HG02759 (cell line): Measurements from ENCODE around the gene AGAP3.

Experiments
- ATAC-seq: cut with Tn5 transposase; IDR thresholded peaks from one replicate; pipeline ENCODE4 v1.9.1; 2021; ENCODE audit warnings: mild to moderate bottlenecking, moderate library complexity; ENCODE audit not compliant: unreplicated experiment

AGAP3 gene

GRCh38 chr7:151073990-151074389, 12.3 kb upstream of the AGAP3 start:
- no peak for ATAC-seq

GRCh38 chr7:151074817-151075661, 11.2 kb upstream of the AGAP3 start:
- ATAC-seq = no peak

DNA sequence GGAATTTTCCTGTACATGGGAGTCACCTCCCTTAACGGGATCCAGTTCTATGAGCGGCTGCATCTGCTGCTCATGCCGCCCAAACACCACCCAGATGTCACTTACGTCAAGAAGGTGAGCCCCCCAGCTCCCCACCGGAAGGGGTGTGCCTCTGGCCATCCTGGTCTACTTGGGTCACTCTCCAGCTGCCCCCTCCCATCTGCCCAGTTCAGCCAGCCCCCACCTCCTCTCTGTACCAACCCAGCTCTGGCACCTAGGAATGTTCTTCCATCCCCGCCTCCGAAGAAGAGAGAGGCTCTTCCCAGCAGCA, 10.7 kb upstream of the AGAP3 start:
- no peak for ATAC-seq

- no peak for ATAC-seq
Observed at GRCh38 chr7:151075978-151076426, 10.3 kb upstream of the AGAP3 start.

DNA sequence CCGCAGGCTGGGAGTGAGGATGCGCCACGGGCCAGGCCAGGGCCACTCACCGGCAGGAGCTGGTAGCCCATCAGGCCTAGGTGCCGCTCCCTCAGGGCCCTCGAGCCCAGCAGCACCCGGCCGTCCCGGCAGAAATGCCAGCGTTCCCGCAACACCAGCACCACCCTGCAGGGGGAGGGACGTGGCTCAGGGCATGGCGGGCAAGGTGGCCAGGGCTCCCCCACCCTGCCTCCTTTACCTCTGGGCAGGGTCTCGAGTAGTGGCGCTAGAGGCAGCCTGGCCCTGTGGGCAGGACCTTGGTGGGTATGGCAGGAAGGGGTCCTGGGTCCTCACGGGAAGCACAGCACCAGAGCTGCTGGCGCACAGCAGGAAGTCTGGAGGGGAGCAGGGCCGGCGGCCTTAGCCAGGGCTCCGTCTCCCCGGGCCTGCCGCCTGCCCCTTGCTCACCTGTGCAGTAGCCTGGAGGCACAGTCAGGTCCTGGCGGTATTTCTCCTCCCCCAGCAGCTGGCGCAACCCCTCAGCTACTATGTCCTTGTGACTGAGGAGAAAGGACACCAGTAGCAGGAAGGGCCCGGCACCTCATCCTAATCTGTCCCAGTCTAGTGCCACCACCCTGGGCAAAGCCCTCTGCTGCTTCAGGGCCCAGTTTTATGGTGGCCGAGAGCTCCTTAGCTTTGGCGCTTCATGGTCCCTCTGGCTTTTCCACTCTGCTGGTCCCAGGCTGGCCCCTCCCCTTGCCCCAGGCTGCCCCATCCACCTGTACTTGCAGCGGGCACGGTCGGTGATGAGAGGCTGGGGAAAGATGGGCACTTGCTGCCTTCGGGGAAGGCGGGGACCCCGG, 9.2 kb upstream of the AGAP3 start:
- ATAC-seq = no peak

- ATAC-seq = no peak
Observed at GRCh38 chr7:151077705-151078232, 8.5 kb upstream of the AGAP3 start.

DNA sequence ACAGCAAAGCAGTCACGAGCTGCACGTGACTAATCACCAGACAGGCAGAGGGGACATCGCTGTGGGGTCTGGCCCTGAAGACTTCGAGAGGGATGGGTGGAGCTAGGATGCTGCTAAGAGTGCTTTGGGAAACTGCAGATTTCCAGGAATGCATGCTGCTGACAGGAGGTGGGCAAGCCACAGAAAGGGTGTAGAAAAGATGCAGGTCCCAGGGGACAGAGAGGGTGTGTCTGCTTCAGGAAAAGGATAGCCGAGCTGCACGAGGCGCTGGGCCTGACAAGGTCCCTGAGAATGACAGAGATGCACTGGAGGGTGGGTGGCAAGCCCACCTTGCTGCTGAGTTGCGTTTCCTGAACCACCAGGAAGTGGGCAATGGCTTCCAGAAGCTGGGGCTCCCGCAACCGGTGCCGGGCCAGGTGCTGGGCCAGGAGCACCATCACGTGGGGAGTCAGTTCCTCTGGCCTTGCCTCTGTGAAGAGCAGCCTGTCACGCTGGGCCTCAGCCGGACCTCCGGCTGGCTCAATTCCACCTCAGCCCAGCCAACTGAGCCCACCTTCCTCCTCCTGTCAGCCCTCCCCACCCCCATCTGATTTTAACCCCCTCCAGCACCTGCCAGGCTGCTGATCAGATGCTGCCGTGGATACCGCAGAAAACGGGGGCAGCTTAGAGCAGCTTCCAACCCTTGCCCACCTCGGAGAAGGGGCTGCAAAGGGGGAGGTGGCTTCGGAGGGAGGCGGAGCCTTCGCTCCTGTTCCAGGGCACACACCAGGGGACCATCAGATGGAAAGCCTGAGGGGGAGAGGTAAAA, 7.8 kb upstream of the AGAP3 start:
- no peak for ATAC-seq

GRCh38 chr7:151079199-151079910, 6.9 kb upstream of the AGAP3 start:
- ATAC-seq = no peak

- ATAC-seq = peak; percentile 0
Observed at GRCh38 chr7:151080067-151080521, 6.2 kb upstream of the AGAP3 start.

GRCh38 chr7:151080522-151081169, 5.6 kb upstream of the AGAP3 start, which contains the start of gene FASTK:
FASTK (minus strand) TSS chr7:151080809; CDS start chr7:151080766, 43 bp downstream.
- peak; percentile 85 for ATAC-seq

DNA sequence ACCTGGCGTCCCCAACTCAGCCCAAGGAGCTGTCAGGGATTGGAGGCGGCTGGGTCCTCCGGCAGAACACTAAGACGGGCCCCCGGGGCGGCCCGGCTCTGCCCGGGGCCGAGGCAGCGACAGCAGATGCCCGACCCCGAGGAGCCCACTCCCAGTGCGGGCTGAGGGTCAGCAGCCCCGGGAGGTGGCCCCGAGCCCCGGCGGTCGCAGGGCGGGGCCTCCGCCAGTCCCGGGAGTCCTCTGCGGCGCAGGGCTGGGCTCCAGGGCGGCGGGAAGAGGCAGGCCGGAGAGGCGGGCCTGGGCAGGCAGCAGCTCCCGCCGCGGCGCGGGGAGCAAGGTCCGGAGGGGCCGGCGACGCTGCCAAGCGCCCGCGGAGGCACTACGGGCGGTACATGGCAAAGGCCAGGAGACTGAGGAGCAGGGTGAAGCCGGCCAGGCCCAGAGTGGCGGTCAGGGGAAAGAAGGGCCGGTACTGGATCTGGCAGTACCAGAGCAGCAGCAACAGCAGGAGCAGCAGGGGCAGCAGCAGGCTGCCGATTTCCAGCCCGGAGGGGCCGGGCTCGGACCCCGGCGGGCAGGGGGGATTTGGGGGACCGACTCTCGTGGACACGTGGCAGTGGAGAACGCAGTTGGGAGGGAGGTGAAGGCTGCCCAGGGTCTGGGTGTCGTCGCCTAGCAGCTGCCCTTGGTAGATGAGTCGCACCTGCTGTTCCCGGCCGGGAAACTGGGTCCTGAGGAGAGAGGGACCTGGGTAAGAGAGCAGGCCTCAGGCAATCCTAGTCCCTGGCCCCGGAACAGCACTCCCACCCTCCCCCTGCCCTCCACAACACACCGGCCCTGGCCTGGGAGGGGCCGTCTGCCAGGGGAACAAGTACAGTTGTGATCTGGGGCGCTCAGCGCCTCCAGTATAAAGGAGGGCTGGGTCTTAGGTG, 4.8 kb upstream of the AGAP3 start:
- ATAC-seq = no peak

GRCh38 chr7:151082141-151083070, 3.9 kb upstream of the AGAP3 start:
- no peak for ATAC-seq

GRCh38 chr7:151083071-151083823, 3.0 kb upstream of the AGAP3 start, which contains the start of gene TMUB1:
TMUB1 (minus strand) TSS chr7:151083493; CDS start chr7:151082563, 930 bp downstream.
- ATAC-seq = peak; percentile 50

DNA sequence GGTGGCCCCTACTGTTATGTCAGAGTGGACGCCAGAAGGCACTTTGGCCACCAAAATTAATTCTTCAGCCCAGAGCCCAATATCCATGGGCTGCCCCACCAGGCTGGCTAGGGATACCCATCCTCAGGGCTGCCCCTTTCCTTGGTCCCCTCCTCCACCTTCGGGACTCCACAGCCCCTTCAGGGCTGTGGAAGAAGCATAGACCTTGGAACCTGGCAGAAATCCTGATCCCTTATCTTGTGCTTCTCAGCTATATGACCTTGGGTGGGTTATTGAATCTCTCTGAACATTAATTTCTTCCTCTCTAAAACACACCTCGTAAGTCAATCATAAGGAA, 2.5 kb upstream of the AGAP3 start:
- ATAC-seq = no peak

- ATAC-seq = no peak
Observed at GRCh38 chr7:151085329-151085690, 965 bp upstream of the AGAP3 start.

GRCh38 chr7:151086802-151087244, 548 bp downstream of the AGAP3 start:
- ATAC-seq = no peak
